ENCODE results near the gene ITGA3.

DNA sequence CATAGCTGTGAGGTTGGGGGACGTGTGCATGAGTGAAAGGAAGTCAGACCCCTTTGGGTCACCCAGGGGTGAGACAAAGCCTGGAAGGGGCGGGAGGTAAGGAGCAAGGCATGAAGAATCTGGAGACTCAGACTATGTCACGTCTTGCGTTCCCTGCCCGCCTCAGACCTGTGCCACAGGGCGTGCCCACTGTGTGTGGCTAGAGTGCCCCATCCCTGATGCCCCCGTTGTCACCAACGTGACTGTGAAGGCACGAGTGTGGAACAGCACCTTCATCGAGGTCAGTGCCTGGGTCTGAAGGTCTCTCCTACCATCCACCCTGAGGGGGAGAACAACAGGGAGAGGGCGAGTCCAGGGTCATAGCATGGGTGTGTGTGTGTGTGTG is 24.2 kb downstream of the ITGA3 start:
- TF ChIP-seq GATA1 (IDR thresholded peaks at IDR 0.05; ENCODE audit: low read depth, low read length), result no peak
- no peak for TF ChIP-seq POLR2A (IDR thresholded peaks at IDR 0.05; ENCODE audit: low read length)

Measured in erythroblast (primary cell).